ENCODE data around the gene CLIP2.
"Not testable (repeated sequence)": the region's sequence is repeated elsewhere in the genome, so short reads cannot be mapped to it uniquely, and the experiment has no call there.

CLIP2 gene

GRCh38 chr7:74401137-74401859 is 112.1 kb downstream of the CLIP2 start:
- TF ChIP-seq CTCF (IDR thresholded peaks at IDR 0.05; ENCODE audit: borderline replicate concordance, insufficient read depth, low read depth, low read length): peak; percentile 94
- H3K4me3 ChIP-seq (ENCODE audit: low read depth, low read length): no peak overlapping the region

GRCh38 chr7:74402668-74403067 is 113.5 kb downstream of the CLIP2 start:
- H3K4me3 ChIP-seq (ENCODE audit: low read depth, low read length): not testable (repeated sequence)

GRCh38 chr7:74403521-74404387 is 114.5 kb downstream of the CLIP2 start:
- H3K4me3 ChIP-seq (ENCODE audit: low read depth, low read length): no peak overlapping the region
- no peak for TF ChIP-seq CTCF (IDR thresholded peaks at IDR 0.05; ENCODE audit: borderline replicate concordance, insufficient read depth, low read depth, low read length)

- H3K4me3 ChIP-seq (ENCODE audit: low read depth, low read length): no peak overlapping the region
- no peak for TF ChIP-seq CTCF (IDR thresholded peaks at IDR 0.05; ENCODE audit: borderline replicate concordance, insufficient read depth, low read depth, low read length)
Observed at GRCh38 chr7:74404388-74404700, 115.1 kb downstream of the CLIP2 start.

GRCh38 chr7:74404741-74405140 is 115.5 kb downstream of the CLIP2 start:
- no peak for TF ChIP-seq CTCF (IDR thresholded peaks at IDR 0.05; ENCODE audit: borderline replicate concordance, insufficient read depth, low read depth, low read length)
- H3K4me3 ChIP-seq (ENCODE audit: low read depth, low read length): no peak overlapping the region

GRCh38 chr7:74405191-74405898 is 116.1 kb downstream of the CLIP2 start:
- H3K4me3 ChIP-seq (ENCODE audit: low read depth, low read length): no peak overlapping the region
- no peak for TF ChIP-seq CTCF (IDR thresholded peaks at IDR 0.05; ENCODE audit: borderline replicate concordance, insufficient read depth, low read depth, low read length)

- no peak for TF ChIP-seq CTCF (IDR thresholded peaks at IDR 0.05; ENCODE audit: borderline replicate concordance, insufficient read depth, low read depth, low read length)
- H3K4me3 ChIP-seq (ENCODE audit: low read depth, low read length): no peak overlapping the region
Observed at GRCh38 chr7:74405899-74406512, 116.8 kb downstream of the CLIP2 start.
